ENCODE results near the gene MBOAT2.
"Not testable (repeated sequence)": the region's sequence is repeated elsewhere in the genome, so short reads cannot be mapped to it uniquely, and the experiment has no call there.

Gene MBOAT2

GRCh38 chr2:8957628-8958027, 45.9 kb downstream of the MBOAT2 start:
- in situ Hi-C loops (cut with MboI; ENCODE audit: low sequenced_read_pairs) = no loop called here

- in situ Hi-C loops (cut with MboI; ENCODE audit: low sequenced_read_pairs) = no loop called here
Observed at GRCh38 chr2:8956774-8957173, 46.7 kb downstream of the MBOAT2 start.

- in situ Hi-C loops (cut with MboI; ENCODE audit: low sequenced_read_pairs) = no loop called here
Observed at GRCh38 chr2:8954990-8955389, 48.5 kb downstream of the MBOAT2 start.

- in situ Hi-C loops (cut with MboI; ENCODE audit: low sequenced_read_pairs) = no loop called here
Observed at GRCh38 chr2:8953525-8953924, 50.0 kb downstream of the MBOAT2 start.

- in situ Hi-C loops (cut with MboI; ENCODE audit: low sequenced_read_pairs) = no loop called here
Observed at GRCh38 chr2:8939486-8940114, 63.9 kb downstream of the MBOAT2 start.

GRCh38 chr2:8938384-8938783, 65.1 kb downstream of the MBOAT2 start:
- in situ Hi-C loops (cut with MboI; ENCODE audit: low sequenced_read_pairs) = no loop called here

GRCh38 chr2:8935982-8936381, 67.5 kb downstream of the MBOAT2 start:
- in situ Hi-C loops (cut with MboI; ENCODE audit: low sequenced_read_pairs) = no loop called here

- in situ Hi-C loops (cut with MboI; ENCODE audit: low sequenced_read_pairs) = no loop called here
Observed at GRCh38 chr2:8934338-8934737, 69.1 kb downstream of the MBOAT2 start.

GRCh38 chr2:8932702-8933101, 70.8 kb downstream of the MBOAT2 start:
- in situ Hi-C loops (cut with MboI; ENCODE audit: low sequenced_read_pairs) = no loop called here

- in situ Hi-C loops (cut with MboI; ENCODE audit: low sequenced_read_pairs) = not testable (repeated sequence)
Observed at GRCh38 chr2:8930185-8930584, 73.3 kb downstream of the MBOAT2 start.

GRCh38 chr2:8929128-8929527, 74.4 kb downstream of the MBOAT2 start:
- in situ Hi-C loops (cut with MboI; ENCODE audit: low sequenced_read_pairs) = no loop called here

- in situ Hi-C loops (cut with MboI; ENCODE audit: low sequenced_read_pairs) = no loop called here
Observed at GRCh38 chr2:8927510-8928455, 75.7 kb downstream of the MBOAT2 start.

GRCh38 chr2:8926356-8926755, 77.1 kb downstream of the MBOAT2 start:
- in situ Hi-C loops (cut with MboI; ENCODE audit: low sequenced_read_pairs) = no loop called here

- in situ Hi-C loops (cut with MboI; ENCODE audit: low sequenced_read_pairs) = no loop called here
Observed at GRCh38 chr2:8925411-8925810, 78.1 kb downstream of the MBOAT2 start.

- in situ Hi-C loops (cut with MboI; ENCODE audit: low sequenced_read_pairs) = no loop called here
Observed at GRCh38 chr2:8923183-8923582, 80.3 kb downstream of the MBOAT2 start.

- in situ Hi-C loops (cut with MboI; ENCODE audit: low sequenced_read_pairs) = no loop called here
Observed at GRCh38 chr2:8922431-8922830, 81.1 kb downstream of the MBOAT2 start.

GRCh38 chr2:8918412-8918811, 85.1 kb downstream of the MBOAT2 start:
- in situ Hi-C loops (cut with MboI; ENCODE audit: low sequenced_read_pairs) = no loop called here

GRCh38 chr2:8915941-8916340, 87.5 kb downstream of the MBOAT2 start:
- in situ Hi-C loops (cut with MboI; ENCODE audit: low sequenced_read_pairs) = no loop called here

- in situ Hi-C loops (cut with MboI; ENCODE audit: low sequenced_read_pairs) = not testable (repeated sequence)
Observed at GRCh38 chr2:8913767-8914166, 89.7 kb downstream of the MBOAT2 start.

GRCh38 chr2:8907764-8908288, 95.7 kb downstream of the MBOAT2 start:
- in situ Hi-C loops (cut with MboI; ENCODE audit: low sequenced_read_pairs) = no loop called here

- in situ Hi-C loops (cut with MboI; ENCODE audit: low sequenced_read_pairs) = not testable (repeated sequence)
Observed at GRCh38 chr2:8903924-8904323, 99.6 kb downstream of the MBOAT2 start.

GRCh38 chr2:8902757-8903156, 100.7 kb downstream of the MBOAT2 start:
- in situ Hi-C loops (cut with MboI; ENCODE audit: low sequenced_read_pairs) = not testable (repeated sequence)
